ENCODE measurements around the gene NKD2.

Gene NKD2

GRCh38 chr5:1033178-1033577 is 24.6 kb downstream of the NKD2 start:
- WGBS (ENCODE audit: extremely low coverage, insufficient coverage, insufficient read length), result no CpG with 5 or more reads among the region's 26 CpGs
- H3K4me3 ChIP-seq (ENCODE audit: low read depth, low read length), result no peak overlapping the region
- H3K4me1 ChIP-seq (ENCODE audit: control insufficient read depth in 1 of 2, insufficient read depth in 2 of 2, low read length in 2 of 2), result no peaks in the 10 kb centered on the region
- H2BK120ac ChIP-seq (ENCODE audit: insufficient read depth, low read length, poor library complexity), result no peak overlapping the region
- no peak overlapping the region for H2AK5ac ChIP-seq (ENCODE audit: low read length)
- H3K23ac ChIP-seq (ENCODE audit: low read length), result no peak overlapping the region
- no peak overlapping the region for H2BK5ac ChIP-seq (ENCODE audit: low read depth, low read length, poor library complexity)
- H3K9ac ChIP-seq (ENCODE audit: low read length), result no peak overlapping the region
- no peak overlapping the region for H3K27ac ChIP-seq (ENCODE audit: low read depth, low read length)
- no peak for DNase-seq
- no peaks in the 10 kb centered on the region for H3K36me3 ChIP-seq (ENCODE audit: control insufficient read depth in 1 of 2, insufficient read depth in 2 of 2, low read length in 2 of 2)
- no peak overlapping the region for H3K14ac ChIP-seq (ENCODE audit: low read length)
- no peak overlapping the region for H4K12ac ChIP-seq (ENCODE audit: low read depth, low read length)
- H4K91ac ChIP-seq (ENCODE audit: low read depth, low read length), result no peak overlapping the region
- H3K9me3 ChIP-seq (ENCODE audit: insufficient read depth, low read depth, low read length), result peaks cover 5% of the 10 kb centered on the region
- H3K27me3 ChIP-seq (ENCODE audit: insufficient read depth, low read length), result no peaks in the 10 kb centered on the region
- H3K79me2 ChIP-seq (ENCODE audit: control insufficient read depth, insufficient read depth, low read length, poor library complexity), result no peaks in the 10 kb centered on the region
- no peaks in the 10 kb centered on the region for H3K79me1 ChIP-seq (ENCODE audit: low read length)
- H2AFZ ChIP-seq (ENCODE audit: insufficient read depth, low read length, poor library complexity), result no peak overlapping the region
- no peak overlapping the region for H3K4me2 ChIP-seq (ENCODE audit: low read length)
- no peak overlapping the region for H2BK12ac ChIP-seq (ENCODE audit: low read length)
- no peak overlapping the region for H3K18ac ChIP-seq (ENCODE audit: low read length)
- H3K4ac ChIP-seq (ENCODE audit: low read depth, low read length), result no peak overlapping the region
- no peak overlapping the region for H4K8ac ChIP-seq (ENCODE audit: low read depth, low read length)

- Histone ChIP-seq H4K91ac (ENCODE audit: low read depth, low read length) (no peak overlapping the region), H3K18ac (ENCODE audit: low read length) (no peak overlapping the region), H3K4me1 (ENCODE audit: control insufficient read depth in 1 of 2, insufficient read depth in 2 of 2, low read length in 2 of 2) (no peaks in the 10 kb centered on the region), H3K36me3 (ENCODE audit: control insufficient read depth in 1 of 2, insufficient read depth in 2 of 2, low read length in 2 of 2) (no peaks in the 10 kb centered on the region), H2AFZ (ENCODE audit: insufficient read depth, low read length, poor library complexity) (no peak overlapping the region), H3K9ac (ENCODE audit: low read length) (no peak overlapping the region), H2BK12ac (ENCODE audit: low read length) (no peak overlapping the region), H3K23ac (ENCODE audit: low read length) (no peak overlapping the region), H3K4me3 (ENCODE audit: low read depth, low read length) (no peak overlapping the region), H3K9me3 (ENCODE audit: insufficient read depth, low read depth, low read length) (peaks cover 6% of the 10 kb centered on the region), H2BK120ac (ENCODE audit: insufficient read depth, low read length, poor library complexity) (no peak overlapping the region), H2AK5ac (ENCODE audit: low read length) (no peak overlapping the region), H4K12ac (ENCODE audit: low read depth, low read length) (no peak overlapping the region), H3K79me2 (ENCODE audit: control insufficient read depth, insufficient read depth, low read length, poor library complexity) (no peaks in the 10 kb centered on the region), H3K27ac (ENCODE audit: low read depth, low read length) (no peak overlapping the region), H3K14ac (ENCODE audit: low read length) (no peak overlapping the region), H3K4ac (ENCODE audit: low read depth, low read length) (no peak overlapping the region), H4K8ac (ENCODE audit: low read depth, low read length) (no peak overlapping the region), H2BK5ac (ENCODE audit: low read depth, low read length, poor library complexity) (no peak overlapping the region), H3K4me2 (ENCODE audit: low read length) (no peak overlapping the region), H3K79me1 (ENCODE audit: low read length) (no peaks in the 10 kb centered on the region), H3K27me3 (ENCODE audit: insufficient read depth, low read length) (no peaks in the 10 kb centered on the region)
- no peak for DNase-seq
- no CpG with 5 or more reads among the region's 29 CpGs for WGBS (ENCODE audit: extremely low coverage, insufficient coverage, insufficient read length)
Observed at GRCh38 chr5:1033606-1034420, 25.2 kb downstream of the NKD2 start.

- peaks cover 8% of the 10 kb centered on the region for H3K9me3 ChIP-seq (ENCODE audit: insufficient read depth, low read depth, low read length)
- no peaks in the 10 kb centered on the region for H3K27me3 ChIP-seq (ENCODE audit: insufficient read depth, low read length)
- H3K79me1 ChIP-seq (ENCODE audit: low read length), result no peaks in the 10 kb centered on the region
- H3K18ac ChIP-seq (ENCODE audit: low read length), result no peak overlapping the region
- H3K27ac ChIP-seq (ENCODE audit: low read depth, low read length), result no peak overlapping the region
- H3K79me2 ChIP-seq (ENCODE audit: control insufficient read depth, insufficient read depth, low read length, poor library complexity), result no peaks in the 10 kb centered on the region
- no peak overlapping the region for H3K23ac ChIP-seq (ENCODE audit: low read length)
- H4K8ac ChIP-seq (ENCODE audit: low read depth, low read length), result no peak overlapping the region
- H3K9ac ChIP-seq (ENCODE audit: low read length), result no peak overlapping the region
- H3K36me3 ChIP-seq (ENCODE audit: control insufficient read depth in 1 of 2, insufficient read depth in 2 of 2, low read length in 2 of 2), result no peaks in the 10 kb centered on the region
- no peak overlapping the region for H2AK5ac ChIP-seq (ENCODE audit: low read length)
- no peak overlapping the region for H2BK12ac ChIP-seq (ENCODE audit: low read length)
- no peaks in the 10 kb centered on the region for H3K4me1 ChIP-seq (ENCODE audit: control insufficient read depth in 1 of 2, insufficient read depth in 2 of 2, low read length in 2 of 2)
- H3K14ac ChIP-seq (ENCODE audit: low read length), result no peak overlapping the region
- no peak overlapping the region for H4K91ac ChIP-seq (ENCODE audit: low read depth, low read length)
- H2AFZ ChIP-seq (ENCODE audit: insufficient read depth, low read length, poor library complexity), result no peak overlapping the region
- H3K4me2 ChIP-seq (ENCODE audit: low read length), result no peak overlapping the region
- no peak overlapping the region for H3K4me3 ChIP-seq (ENCODE audit: low read depth, low read length)
- H3K4ac ChIP-seq (ENCODE audit: low read depth, low read length), result no peak overlapping the region
- H4K12ac ChIP-seq (ENCODE audit: low read depth, low read length), result no peak overlapping the region
- WGBS (ENCODE audit: extremely low coverage, insufficient coverage, insufficient read length), result no CpG with 5 or more reads among the region's 17 CpGs
- H2BK5ac ChIP-seq (ENCODE audit: low read depth, low read length, poor library complexity), result no peak overlapping the region
- no peak for DNase-seq
- H2BK120ac ChIP-seq (ENCODE audit: insufficient read depth, low read length, poor library complexity), result no peak overlapping the region
Observed at GRCh38 chr5:1034421-1034905, 25.9 kb downstream of the NKD2 start.

- 100% methylated on average over 2 of the region's 2 CpGs for WGBS (ENCODE audit: extremely low coverage, insufficient coverage, insufficient read length)
- DNase-seq, result no peak
- H3K79me2 ChIP-seq (ENCODE audit: control insufficient read depth, insufficient read depth, low read length, poor library complexity), result no peaks in the 10 kb centered on the region
Observed at GRCh38 chr5:1034986-1035385, 26.4 kb downstream of the NKD2 start.

More at GRCh38 chr5:1034986-1035385, 26.4 kb downstream of the NKD2 start:
- Histone ChIP-seq H3K9ac (ENCODE audit: low read length) (no peak overlapping the region), H3K4me3 (ENCODE audit: low read depth, low read length) (no peak overlapping the region), H2AFZ (ENCODE audit: insufficient read depth, low read length, poor library complexity) (no peak overlapping the region), H4K12ac (ENCODE audit: low read depth, low read length) (no peak overlapping the region), H4K91ac (ENCODE audit: low read depth, low read length) (no peak overlapping the region), H3K4me2 (ENCODE audit: low read length) (no peak overlapping the region), H3K27ac (ENCODE audit: low read depth, low read length) (no peak overlapping the region), H4K8ac (ENCODE audit: low read depth, low read length) (no peak overlapping the region), H2BK5ac (ENCODE audit: low read depth, low read length, poor library complexity) (no peak overlapping the region), H3K4me1 (ENCODE audit: control insufficient read depth in 1 of 2, insufficient read depth in 2 of 2, low read length in 2 of 2) (no peaks in the 10 kb centered on the region), H2BK12ac (ENCODE audit: low read length) (no peak overlapping the region), H2BK120ac (ENCODE audit: insufficient read depth, low read length, poor library complexity) (no peak overlapping the region), H3K18ac (ENCODE audit: low read length) (no peak overlapping the region), H3K14ac (ENCODE audit: low read length) (no peak overlapping the region), H2AK5ac (ENCODE audit: low read length) (no peak overlapping the region), H3K4ac (ENCODE audit: low read depth, low read length) (no peak overlapping the region), H3K9me3 (ENCODE audit: insufficient read depth, low read depth, low read length) (peaks cover 12% of the 10 kb centered on the region), H3K27me3 (ENCODE audit: insufficient read depth, low read length) (no peaks in the 10 kb centered on the region), H3K36me3 (ENCODE audit: control insufficient read depth in 1 of 2, insufficient read depth in 2 of 2, low read length in 2 of 2) (no peaks in the 10 kb centered on the region), H3K79me1 (ENCODE audit: low read length) (no peaks in the 10 kb centered on the region), H3K23ac (ENCODE audit: low read length) (no peak overlapping the region)

Measured in trophoblast cell (in vitro differentiated cells and primary cell).